Osteocyte (in vitro differentiated cells): ENCODE data around the gene NXPE1. TPM values are rescaled to one million over a fixed set of nuclear protein-coding genes. Genes with fewer than 3 reads are reported as not detected.

Experiments
- DNase-seq: peaks from one replicate; pipeline ENCODE4 v3.0.0; 2021; ENCODE audit warnings: mixed read lengths; ENCODE audit not compliant: unreplicated experiment; ENCODE audit errors: extremely low spot score
- H3K27ac Mint-ChIP-seq: one replicate; pipeline ENCODE4 v1.8.0; 2021; ENCODE audit warnings: mild to moderate bottlenecking, mixed read lengths; ENCODE audit not compliant: unreplicated experiment
- H3K27me3 Mint-ChIP-seq: one replicate; pipeline ENCODE4 v1.8.0; 2021; ENCODE audit warnings: mixed read lengths; ENCODE audit not compliant: unreplicated experiment
- H3K36me3 Mint-ChIP-seq: one replicate; pipeline ENCODE4 v1.8.0; 2021; ENCODE audit warnings: mixed read lengths; ENCODE audit not compliant: unreplicated experiment
- H3K4me1 Mint-ChIP-seq: one replicate; pipeline ENCODE4 v1.8.0; 2021; ENCODE audit warnings: mixed read lengths; ENCODE audit not compliant: unreplicated experiment
- H3K4me3 Mint-ChIP-seq: one replicate; pipeline ENCODE4 v1.8.0; 2021; ENCODE audit warnings: mild to moderate bottlenecking, moderate library complexity, mixed read lengths; ENCODE audit not compliant: unreplicated experiment
- H3K9me3 Mint-ChIP-seq: one replicate; pipeline ENCODE4 v1.8.0; 2021; ENCODE audit warnings: mixed read lengths; ENCODE audit not compliant: unreplicated experiment
- CTCF ChIP-seq: fragments of 200-600 bp; sonication (generic); IDR thresholded peaks from 2 replicates; pipeline ENCODE4 v1.5.0; 2021; ENCODE audit warnings: antibody characterized with exemption, mild to moderate bottlenecking, moderate library complexity
- total RNA-seq: library from RNA; stranded (reverse); gene quantifications from 2 replicates; pipeline ENCODE4 v1.2.1, GENCODE V29; 2021

NXPE1 gene
- total RNA-seq, 1 donor from 2014 or later = not detected

GRCh38 chr11:114501901-114502300, 57.8 kb downstream of the NXPE1 start:
- peaks cover 8% of the 10 kb centered on the region for H3K9me3 Mint-ChIP-seq
- peaks cover 24% of the 10 kb centered on the region for H3K27me3 Mint-ChIP-seq
- no peak overlapping the region for H3K27ac Mint-ChIP-seq
- no peak for TF ChIP-seq CTCF
- H3K36me3 Mint-ChIP-seq = peaks cover 3% of the 10 kb centered on the region
- H3K4me1 Mint-ChIP-seq = no peaks in the 10 kb centered on the region
- H3K4me3 Mint-ChIP-seq = no peak overlapping the region
- no peak for DNase-seq

- Mint-ChIP-seq H3K36me3 (peaks cover 3% of the 10 kb centered on the region), H3K4me3 (no peak overlapping the region), H3K4me1 (no peaks in the 10 kb centered on the region), H3K27me3 (peaks cover 9% of the 10 kb centered on the region), H3K27ac (no peak overlapping the region), H3K9me3 (no peaks in the 10 kb centered on the region)
- DNase-seq = no peak
- no peak for TF ChIP-seq CTCF
Observed at GRCh38 chr11:114499756-114500155, 59.9 kb downstream of the NXPE1 start.

GRCh38 chr11:114496915-114497314, 62.8 kb downstream of the NXPE1 start:
- H3K27me3 Mint-ChIP-seq = peaks cover 6% of the 10 kb centered on the region
- DNase-seq = no peak
- H3K9me3 Mint-ChIP-seq = peaks cover 11% of the 10 kb centered on the region
- no peaks in the 10 kb centered on the region for H3K4me1 Mint-ChIP-seq
- no peak overlapping the region for H3K4me3 Mint-ChIP-seq
- H3K27ac Mint-ChIP-seq = no peak overlapping the region
- TF ChIP-seq CTCF = no peak
- H3K36me3 Mint-ChIP-seq = peaks cover 3% of the 10 kb centered on the region

GRCh38 chr11:114483929-114484328, 75.8 kb downstream of the NXPE1 start:
- DNase-seq = no peak
- H3K4me3 Mint-ChIP-seq = no peak overlapping the region
- TF ChIP-seq CTCF = no peak

GRCh38 chr11:114482114-114482513, 77.6 kb downstream of the NXPE1 start:
- Mint-ChIP-seq H3K36me3 (no peaks in the 10 kb centered on the region), H3K4me3 (no peak overlapping the region), H3K9me3 (peaks cover 3% of the 10 kb centered on the region), H3K4me1 (no peaks in the 10 kb centered on the region), H3K27me3 (no peaks in the 10 kb centered on the region), H3K27ac (no peak overlapping the region)
- DNase-seq = no peak
- no peak for TF ChIP-seq CTCF

More at GRCh38 chr11:114483929-114484328, 75.8 kb downstream of the NXPE1 start:
- Mint-ChIP-seq H3K36me3 (no peaks in the 10 kb centered on the region), H3K27ac (no peak overlapping the region), H3K9me3 (peaks cover 9% of the 10 kb centered on the region), H3K4me1 (no peaks in the 10 kb centered on the region), H3K27me3 (no peaks in the 10 kb centered on the region)
